Activated T-cell treated with anti-CD3 and anti-CD28 coated beads for 48 hours (primary cell): Measurements from ENCODE around the gene CATSPER3.

ENCODE experiments used
- DNase-seq: peaks from one replicate; pipeline ENCODE4 v3.0.0-alpha.2; 2020; ENCODE audit warnings: low read depth

CATSPER3 gene

DNA sequence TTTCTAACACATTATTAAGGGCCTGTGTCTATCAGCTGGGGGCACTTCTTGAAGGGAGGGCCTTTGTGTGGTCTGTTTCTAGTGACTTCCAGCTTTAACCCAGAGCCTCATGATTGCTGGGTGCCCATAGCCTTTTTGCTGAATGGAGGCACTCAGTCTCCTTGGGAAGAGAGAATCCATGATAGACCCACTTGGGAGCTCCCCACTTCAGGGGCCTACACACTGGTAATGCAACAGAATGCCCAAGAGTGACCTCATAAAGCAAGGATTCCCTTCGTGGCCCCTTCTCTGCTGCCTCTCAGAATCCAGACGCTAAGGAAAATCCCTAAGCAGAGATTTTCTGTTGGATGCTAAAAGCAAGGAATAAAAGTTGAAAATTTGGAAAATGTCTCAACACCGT, at the start of gene CATSPER3:
Gene CATSPER3, plus strand, starts transcription at position 301 of the 400 bp plus-strand sequence. Its CDS starts 85 bp downstream, at position 386.
- DNase-seq, result no peak

DNA sequence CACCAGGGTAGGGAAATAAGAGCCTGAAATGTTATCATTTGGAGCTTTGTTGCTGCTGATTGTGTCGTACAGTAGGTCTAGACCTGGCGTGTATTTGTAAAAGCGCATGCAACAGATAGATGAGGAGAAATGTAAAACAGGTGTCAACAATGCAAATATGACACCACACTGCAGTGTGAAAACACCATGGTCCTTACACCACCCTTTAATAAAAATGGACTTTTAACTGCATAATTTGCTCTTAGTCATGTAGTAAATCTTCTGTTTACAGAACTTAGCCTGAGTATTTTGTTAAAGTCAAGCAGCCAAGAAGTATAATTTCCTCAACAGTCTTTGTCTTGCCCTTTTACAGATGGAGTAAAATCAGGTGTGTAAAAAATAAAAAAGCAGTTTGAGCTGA, 48.8 kb upstream of the CATSPER3 start:
- no peak for DNase-seq

DNA sequence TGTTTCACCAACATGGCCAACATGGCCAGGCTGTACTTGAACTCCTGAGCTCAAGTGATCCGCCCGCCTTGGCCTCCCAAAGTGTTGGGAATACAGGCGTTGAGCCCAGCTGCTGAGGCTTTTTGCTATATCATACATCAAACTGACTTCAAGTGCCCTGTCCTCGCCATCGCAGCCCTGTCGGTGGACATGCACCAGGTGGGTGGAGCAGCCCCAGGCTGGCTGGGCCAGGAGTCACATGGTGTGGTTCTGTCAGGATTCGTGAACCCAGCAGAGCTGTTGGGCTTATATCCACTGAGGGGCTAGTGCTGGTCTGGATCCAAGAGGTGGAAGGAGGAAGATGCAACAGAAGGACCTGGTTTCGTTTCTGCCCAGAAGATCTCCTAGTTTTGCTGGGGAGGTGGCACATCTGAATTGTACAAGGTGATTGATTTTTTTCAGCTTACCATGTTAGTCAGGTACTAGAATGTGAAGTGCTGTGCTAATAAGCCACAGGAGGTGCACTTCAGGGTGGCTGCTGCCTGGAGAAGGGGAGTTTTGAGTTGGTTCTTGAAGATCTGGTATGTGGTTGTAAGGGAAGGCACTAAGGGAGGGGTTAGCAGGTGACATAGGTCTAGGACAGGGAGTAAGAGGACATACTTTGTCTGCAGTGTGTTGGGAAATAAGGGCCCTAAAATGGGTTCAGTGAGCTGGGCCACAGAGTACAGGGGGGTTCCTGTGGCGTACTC, 46.7 kb upstream of the CATSPER3 start:
- no peak for DNase-seq

DNA sequence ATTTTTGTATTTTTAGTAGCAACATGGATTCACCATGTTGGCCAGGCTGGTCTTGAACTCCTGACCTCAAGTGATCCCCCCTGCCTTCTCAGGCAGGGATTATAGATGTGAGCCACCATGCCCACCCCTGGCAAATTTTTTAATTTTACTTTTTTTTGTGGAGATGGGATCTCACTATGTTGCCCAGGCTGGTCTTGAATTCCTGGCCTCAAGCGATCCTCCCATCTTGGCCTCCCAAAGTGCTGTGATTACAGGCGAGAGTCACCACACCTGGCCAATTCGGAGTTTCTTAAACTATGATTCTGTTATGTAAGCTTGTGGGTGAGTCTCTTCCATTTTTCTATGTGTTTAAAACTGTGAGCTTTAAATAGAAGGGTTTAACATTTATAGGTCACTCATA, 35.2 kb upstream of the CATSPER3 start:
- DNase-seq, result no peak

DNA sequence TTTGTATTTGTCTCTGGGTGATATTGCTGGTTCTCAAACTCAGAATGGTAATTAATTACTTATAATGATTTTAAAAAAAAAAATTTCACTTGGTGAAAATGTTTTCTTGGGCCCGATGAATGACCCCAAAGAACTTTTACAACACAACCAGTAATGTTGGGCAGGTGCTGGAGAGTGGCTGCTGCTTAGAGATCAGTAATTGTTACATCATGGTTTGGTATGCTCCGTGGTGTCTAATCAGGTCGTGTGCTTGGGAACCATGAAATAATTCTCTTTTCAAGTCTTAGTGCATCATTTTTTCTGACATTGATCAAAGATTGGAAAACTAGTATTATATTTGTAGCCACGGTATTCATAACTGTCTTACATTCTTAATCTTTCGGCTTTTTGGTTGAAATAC, 33.5 kb upstream of the CATSPER3 start:
- no peak for DNase-seq

DNA sequence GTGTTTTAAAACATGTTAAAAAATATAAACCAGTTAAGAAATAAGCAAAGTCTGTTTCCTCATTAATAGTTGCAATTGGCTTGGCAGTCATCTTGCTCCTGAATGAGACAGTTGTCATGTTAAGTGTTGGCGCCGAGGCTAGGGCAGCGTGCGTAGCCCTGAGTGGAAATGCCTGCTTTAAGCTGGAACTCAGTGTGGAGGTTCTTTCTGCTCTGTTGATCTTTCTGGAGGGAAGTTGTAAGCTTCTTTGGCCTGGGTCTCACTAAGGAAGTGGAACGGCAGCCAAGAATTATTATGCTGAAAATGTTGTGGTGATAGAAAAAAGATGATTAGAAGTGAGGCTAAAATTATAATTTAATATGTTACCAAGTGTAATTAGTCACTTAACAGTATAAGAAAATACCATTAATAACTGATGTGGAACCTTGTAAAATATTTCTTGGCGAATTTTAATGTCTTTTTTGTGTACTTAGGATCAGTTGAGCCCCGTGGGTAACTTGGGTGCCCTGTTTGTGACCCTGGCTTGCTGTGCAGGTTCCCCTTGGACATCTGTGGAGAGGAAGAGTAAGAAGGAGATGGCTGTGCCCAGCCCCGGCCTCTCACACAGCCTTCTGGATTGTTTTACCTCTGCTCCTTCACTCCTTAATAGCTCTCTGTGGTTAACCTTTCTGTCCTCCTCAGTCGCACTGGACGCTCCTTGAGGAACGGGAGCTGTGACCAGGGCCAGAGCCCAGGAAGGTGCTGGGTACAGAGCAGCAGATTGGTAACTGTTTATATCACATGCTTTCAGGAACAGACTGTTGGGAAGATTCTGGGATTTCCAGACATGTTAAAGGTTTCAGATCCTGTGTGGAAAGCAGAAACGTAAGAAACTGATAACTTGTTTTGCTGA, 31.8 kb upstream of the CATSPER3 start:
- no peak for DNase-seq

DNA sequence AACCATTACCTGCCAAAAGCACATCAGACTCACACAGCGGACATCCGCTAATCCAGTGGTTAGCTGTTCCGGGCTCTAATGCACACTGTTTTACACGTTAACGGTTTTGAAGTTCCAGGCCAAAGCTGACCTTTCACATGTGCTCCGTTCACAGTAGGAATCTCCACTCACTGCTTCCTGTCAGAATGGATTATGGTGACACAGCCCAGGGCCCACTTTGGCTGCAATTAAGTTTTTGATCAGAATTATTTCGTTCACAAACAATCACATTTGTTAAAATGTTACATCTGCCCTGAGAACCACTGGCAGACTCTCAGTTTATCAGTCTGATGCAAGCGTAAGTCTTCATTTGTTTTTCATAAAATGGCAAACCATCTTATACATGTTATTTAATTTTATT, 30.2 kb upstream of the CATSPER3 start:
- no peak for DNase-seq

DNA sequence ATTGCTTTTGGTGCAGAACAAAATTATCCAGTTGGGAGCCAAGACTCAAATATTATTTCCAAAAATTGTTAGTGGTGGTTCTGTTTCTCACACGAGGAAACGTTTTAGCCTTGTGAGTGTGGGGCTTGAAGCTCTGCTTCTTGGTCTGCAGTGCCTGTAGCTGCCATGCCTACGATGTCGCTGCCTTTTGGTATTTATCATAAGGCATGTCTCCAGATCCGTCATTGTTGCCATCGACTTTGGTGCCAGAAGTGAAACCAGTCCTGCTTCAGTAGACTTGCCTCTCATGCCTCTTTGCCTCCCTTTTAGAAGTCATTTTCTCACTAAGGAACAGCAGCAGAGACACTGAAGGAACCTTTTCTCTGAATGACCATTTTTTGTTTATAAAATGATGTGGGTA, 29.7 kb upstream of the CATSPER3 start:
- DNase-seq, result no peak

DNA sequence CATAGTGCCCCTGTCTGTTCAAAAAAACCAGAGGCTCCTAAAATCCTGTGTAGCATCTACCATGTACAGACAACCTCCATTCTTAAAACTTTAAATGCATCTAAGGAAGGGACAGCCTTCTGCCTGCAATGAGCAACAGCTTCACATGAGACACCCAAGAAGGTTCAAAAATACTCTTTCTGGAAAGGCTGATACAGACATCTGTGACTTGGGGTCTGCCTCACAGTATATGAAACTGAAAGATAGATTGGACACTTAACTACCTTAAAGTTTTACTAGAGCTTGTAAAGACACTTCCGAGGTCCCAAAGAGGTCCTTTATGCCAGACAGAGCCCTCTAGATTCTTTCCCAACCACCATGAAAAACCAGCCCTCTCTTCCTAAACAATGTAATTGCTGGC, 28.2 kb upstream of the CATSPER3 start:
- no peak for DNase-seq

DNA sequence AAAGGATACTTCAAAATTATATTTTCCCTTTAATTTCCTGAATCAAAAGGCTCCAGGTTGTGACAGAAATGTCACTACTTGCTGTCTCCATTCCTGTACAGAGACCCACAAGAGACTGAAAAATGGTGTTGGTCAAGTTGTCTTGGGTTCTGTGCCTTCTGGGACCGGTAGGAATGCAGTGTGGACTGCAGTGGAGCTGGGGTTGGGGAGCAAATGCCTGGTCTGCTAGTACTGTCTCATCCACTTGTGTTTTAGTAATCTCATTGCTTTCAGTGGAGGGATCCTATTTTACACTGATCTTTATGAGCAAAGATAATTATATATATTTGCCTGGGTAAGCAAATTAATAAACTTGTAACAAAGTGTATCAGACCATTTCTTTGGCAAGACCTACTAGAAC, 24.2 kb upstream of the CATSPER3 start:
- DNase-seq, result no peak

DNA sequence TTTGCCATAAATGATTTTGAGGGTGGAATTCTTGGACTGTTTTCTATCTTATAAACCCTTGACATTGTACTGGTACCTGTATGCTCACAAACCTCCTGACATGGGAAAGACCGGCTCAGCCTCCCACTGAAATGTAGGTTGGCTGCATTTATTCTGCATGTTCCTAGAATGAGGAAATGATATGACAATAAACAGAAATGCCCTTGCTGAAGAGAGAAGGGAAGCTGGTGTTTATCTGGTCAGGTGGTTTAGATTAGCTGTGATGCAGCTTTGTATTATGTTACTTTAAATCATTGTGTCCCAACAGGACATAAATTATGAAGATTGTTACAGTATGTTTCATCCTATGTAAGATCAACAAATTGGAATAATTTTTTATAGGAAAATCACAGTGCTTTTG, 23.1 kb upstream of the CATSPER3 start:
- no peak for DNase-seq

DNA sequence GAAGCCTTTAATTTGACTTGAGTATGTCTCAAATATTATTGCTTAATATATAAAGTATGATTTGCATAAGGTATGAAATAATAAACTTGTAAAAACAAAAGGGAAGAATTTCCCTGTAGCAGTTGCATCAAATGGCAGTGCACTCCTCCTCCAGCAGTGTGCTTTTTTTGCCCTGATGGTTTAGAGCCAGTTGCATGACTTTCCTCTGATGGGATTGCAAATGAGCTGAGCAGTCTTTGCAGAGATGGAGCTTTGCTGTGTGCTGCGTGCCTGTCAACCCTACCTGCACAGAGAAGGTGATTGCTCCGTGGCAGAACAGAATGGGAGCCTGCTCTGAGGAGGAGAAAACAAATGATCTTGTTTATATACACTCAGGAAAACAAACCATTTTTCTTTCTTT, 22.7 kb upstream of the CATSPER3 start:
- DNase-seq, result no peak

DNA sequence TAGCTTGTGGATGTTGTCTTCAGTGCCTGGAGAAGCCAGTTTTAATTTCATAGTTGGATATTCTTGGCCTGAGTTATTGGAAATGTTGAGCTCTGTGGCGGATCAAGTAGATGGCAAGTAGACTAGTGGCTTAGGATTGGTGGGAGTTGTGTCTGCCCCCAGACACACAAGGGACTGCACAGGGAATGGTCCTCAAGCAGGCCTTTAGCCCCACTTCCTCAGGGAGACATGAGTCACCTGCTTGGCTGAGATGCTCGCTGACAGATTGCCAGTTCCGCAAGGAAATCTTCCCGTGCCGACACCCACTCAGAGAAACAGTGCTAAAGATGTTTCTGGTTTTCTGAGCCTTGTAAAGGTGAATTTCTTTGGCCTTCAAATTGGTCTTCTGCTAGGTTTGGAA, 18.8 kb upstream of the CATSPER3 start:
- no peak for DNase-seq

DNA sequence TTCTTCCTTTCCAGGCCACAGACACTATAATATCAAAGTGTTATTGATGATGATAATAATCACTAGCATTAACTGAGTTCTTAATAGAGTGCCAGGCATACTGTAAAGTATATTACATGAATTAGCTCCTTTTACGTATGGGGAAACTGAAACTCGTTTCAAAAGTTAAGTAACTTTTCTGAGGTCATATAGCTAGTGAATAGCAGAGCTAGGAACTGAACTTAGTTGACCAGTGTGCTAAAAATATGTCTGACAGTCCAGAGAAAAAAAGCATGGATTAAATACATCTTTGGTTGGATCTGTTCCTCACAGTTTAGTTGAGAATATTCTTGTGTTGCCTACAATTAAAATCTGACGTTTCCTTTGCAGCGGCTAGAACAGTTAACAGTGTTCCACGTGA, 18.4 kb upstream of the CATSPER3 start:
- no peak for DNase-seq

DNA sequence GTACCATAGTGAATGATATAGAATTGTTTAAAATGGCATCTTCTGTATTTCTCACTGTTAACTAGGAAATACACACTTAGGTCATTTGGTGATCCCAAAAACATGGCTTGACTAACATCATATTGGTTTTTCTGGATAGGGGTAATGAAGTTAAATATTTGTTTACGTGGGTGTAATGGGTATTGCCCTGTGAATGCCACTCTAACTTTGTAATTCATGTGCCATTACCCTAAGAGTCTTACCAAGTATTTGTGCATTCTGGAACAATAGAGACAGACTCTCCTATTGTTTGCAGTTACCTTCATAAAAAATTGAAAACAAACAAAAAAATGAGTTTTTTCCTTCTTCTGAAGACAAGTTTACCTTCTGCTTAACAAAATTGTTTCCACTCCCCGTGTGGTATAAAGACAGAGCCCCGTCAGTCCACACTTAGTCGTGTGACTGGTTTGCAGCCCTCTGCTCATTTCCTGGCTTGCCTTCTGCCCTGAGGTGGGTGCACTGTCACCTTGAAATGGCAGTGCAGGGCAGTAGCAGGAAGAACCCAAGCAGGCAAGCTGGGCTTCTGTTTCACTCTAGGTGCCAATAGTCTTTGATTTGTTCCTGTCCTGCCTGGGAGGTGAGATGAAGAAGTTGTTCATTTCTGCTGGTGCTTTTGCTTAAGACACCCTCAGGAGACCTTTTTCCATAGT, 9.6 kb upstream of the CATSPER3 start:
- no peak for DNase-seq

DNA sequence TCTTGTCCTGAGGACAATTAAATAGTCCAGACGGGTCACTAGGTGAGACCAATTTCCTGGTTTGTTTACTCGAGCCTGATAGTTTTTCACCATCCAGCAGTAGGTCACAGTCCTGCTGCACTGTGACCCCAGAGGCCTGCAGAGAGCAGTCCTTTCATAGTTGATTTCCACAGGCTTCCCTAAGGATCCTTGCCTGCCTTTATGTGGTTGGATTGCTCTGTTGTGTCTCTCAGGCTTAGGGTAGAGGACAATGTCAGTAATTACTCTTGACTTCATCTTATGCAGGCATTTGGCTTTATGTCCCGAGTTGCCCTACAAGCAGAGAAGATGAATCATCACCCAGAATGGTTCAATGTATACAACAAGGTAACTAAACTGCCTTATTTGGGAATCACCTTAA, 9.0 kb upstream of the CATSPER3 start:
- no peak for DNase-seq

DNA sequence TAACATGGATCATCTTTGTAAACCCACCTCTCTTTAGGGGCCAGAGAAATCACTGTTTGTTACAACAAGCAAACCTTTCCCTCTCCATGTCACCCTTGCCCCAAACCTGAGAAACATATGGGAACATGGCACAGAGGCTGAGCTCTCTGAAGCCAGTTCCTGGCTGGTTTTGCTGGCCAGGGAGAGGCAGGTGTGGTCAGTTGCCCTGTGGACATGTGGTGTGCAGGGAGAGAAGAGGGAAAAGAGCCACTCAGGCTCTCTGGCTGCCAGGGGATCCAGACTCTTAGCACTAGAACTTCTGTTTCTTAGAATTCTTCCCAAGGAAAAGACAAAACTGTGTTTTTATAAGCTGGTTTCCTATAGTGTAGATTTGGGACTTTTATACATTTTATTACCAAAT, 4.6 kb upstream of the CATSPER3 start:
- no peak for DNase-seq

DNA sequence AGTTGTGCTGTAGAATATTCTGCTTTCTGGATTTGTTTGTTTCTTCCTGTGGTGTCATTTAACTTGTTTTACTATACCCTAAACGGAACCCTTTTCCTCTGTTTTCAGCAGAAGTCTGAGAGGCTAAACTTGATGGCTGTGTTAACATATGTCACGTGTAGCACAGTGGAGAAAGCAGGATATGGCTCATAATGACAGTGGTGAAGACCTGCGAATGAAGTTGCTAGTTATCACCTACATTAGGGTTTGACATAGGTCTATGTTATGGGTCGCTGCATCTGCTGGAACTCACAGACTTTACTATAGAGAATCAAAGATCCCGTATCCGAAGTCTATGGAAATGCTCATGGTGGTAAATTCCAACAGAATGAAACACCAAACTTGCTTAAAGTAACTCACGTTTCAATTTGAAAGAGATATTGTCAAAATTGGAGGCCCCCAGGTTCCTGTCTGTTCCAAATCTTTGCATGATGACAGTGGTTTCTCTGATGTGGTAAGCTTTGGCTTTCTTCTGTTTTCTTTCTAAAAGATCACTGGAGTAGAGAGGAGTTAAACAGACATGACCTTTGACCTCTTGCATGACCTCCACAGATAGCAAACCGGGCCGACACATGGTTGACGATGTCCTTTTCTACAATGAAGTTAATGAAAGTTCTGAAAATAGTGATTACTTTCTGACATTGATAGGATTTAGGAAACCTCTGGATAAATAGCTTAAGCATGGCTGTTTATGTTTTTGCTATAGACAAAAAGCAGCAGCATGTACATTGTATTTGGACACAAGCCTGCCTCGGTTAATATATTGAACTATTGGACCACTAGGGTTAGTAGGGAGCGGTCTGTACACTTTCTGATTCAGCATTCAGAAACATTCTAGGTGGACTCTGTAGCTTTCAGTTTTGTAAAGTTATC, 3.1 kb upstream of the CATSPER3 start:
- DNase-seq, result no peak

DNA sequence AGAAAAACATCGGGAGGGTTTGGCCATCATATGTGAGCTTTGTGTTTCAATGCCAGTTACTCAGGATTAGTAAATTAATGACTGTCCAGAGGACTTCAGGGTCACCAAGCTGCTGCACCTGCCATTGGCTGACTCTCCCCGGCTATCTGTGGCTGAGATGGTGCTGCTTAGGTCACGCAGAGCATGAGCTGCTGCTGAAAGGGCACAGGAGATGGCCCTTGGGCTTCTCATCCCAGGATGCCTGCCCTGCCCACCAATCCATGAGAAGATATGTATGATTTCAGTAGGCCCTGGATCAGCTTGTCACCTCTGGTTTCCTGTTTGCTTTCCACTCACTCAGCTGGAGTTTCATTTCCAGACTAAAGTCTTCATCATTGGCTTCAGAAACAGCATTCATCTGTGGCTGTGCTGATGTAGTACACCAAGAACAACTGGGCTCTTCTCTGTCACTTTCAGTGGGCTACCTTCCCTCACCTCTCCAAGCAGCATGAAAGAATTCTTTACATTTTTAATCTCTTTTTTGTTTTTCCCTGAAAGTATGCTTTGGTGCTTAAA, 2.4 kb upstream of the CATSPER3 start:
- DNase-seq, result no peak

DNA sequence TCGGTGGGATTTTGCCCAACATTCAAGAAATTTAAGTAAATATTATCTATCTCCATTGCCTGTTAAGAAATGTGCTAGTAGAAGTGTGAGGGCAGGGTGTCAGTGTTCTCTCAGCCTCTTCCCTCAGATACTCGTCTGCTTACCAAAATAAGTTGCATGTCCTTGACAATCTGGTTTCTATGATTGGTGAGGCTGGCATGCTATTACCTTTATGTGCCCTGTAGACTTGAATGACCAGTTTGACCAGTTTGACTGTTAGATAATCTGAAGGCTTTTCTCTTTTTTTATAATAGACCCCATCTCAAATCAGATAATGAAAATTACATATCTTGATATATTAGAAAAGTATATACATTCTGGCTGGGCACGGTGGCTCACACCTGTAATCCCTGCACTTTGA, 348 bp downstream of the CATSPER3 start:
- DNase-seq, result no peak

DNA sequence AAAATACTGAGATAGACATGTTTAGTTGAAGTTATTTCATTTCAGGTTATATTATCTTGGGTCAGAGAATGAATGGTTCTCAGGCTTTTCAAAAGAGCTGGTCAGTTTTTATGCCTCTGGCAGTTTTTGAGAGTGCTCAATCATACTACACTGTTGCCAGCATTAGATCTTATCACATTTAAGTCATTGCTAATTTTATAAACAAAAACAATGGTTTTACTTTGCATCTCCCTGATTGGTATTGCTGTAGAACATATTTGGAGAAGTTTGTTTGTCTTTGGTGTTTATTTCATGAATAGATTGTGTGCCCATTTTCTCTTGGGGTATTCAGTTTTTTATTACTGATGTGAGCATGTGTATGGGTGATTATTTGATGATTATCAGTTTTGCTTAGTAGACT, 1.5 kb downstream of the CATSPER3 start:
- DNase-seq, result no peak
